Endometrium (tissue), 2 donors: ENCODE data around the gene SFR1.

Experiments used
- FAIRE-seq: peaks from 2 replicates; lab custom pipeline; 2012; peaks lifted over from hg19 to GRCh38; lab: Jason Lieb, UNC
- donor health status: control.
- donor health status: control.

Gene SFR1

GRCh38 chr10:104104926-104105325 lies 17.0 kb upstream of the SFR1 start:
- FAIRE-seq, result no peak

DNA sequence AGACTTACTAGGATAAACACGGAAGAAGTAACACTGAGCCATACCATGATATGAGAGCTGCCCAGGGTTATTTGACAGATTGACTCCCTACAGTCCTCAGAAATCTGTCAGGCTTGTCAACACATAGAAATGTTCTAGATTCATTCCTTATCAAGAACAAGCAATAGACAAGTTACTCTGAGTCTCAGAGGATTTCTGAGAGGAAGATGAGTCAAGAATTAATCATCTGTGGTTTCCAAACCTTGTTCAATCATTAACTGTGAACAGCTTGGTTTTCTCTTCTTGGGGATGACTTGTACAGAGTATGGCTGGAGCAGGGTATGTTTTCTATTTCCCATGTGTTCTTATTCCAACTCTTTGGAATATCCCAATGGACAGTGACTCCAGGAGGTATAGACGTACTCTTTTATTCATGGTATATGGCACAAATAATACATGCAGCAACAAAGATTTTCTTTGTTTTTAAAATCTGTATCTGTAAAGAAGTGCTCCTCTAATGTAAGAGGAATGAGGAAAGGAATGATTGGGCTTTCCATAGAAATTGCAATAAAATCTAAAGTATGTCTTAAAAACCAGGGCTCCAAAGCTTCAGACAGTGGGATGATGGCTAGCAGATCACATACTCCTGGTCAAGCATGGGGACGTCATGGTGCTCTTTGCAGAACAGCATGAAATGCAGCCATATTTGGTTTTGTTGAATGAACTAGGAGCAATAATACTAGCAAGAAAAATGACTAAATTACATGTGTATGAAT lies 11.9 kb upstream of the SFR1 start:
- no peak for FAIRE-seq

DNA sequence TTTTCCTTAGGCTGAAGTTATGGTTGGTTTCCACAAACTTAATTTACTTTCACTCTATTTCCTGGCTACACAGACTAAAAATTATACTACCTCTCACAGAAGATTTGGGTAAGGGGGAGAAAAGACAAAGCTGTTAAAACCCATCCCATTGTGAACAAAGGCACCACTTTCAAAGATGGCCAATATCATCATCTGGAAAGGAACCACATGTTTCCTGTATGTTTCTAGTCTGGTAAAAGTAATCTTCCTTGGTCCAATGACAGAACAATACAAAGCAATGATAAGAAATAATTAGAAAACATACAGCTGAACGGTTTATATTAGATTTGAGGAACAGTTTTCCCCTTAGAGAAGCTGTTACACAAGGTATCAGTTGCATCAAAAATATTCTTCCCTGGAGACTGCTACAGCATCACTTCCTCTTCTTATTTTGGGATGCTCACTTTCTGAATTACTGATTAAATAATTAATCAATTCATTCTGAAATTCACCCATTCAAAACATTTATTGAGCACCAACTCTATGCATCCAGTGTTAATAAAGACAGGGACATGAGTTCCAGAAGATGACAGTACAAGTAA lies 8.5 kb upstream of the SFR1 start:
- FAIRE-seq, result no peak

- no peak for FAIRE-seq
Observed at GRCh38 chr10:104117839-104118323, 4.1 kb upstream of the SFR1 start.

GRCh38 chr10:104119996-104120395 lies 2.0 kb upstream of the SFR1 start:
- no peak for FAIRE-seq

DNA sequence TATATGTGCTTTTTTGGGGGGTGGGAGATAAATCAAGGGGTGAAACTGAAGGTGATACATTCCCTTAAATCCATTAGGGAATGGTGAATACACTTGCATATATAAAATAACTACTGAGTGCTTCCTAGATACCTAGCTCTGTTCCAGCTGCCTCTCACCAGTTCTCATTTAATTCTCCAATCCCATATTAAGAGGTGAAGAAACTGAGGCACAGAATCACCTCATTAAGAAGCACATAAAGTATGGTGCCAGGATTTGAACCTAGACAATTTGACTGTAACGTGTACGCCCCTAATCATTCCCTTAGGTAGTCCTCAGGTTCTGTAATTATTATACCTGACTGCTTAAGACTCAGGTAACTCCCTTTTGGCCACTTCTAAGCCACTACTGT lies 1.5 kb upstream of the SFR1 start:
- FAIRE-seq, result no peak

DNA sequence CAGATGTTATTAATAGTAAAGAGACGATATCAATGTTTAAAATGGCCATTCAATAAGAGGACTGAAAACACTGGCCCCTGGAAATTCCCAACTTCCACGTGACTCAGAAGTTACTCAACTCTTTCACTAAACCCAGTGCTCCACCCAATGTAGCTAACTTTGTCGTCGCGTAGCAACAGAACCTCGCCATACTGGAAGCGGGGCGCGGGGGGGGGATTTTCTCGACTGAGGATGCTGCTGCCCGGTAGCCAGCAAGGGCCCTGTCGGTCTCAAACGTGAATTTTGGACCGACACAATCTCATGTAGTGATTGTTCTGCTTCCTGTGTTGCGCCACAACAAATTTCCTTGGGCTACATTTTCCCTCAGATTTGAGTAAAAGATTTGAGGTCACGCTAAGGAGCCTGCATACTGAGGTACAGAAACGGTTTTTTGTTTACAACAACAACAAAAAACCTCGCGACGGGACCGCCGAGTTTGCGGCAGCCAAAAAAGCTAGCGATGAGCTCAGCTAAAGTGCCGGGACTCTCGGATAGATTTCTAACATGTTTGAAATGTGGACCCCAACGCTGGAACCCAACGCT lies 977 bp upstream of the SFR1 start:
- FAIRE-seq, result peak; percentile 89

- FAIRE-seq, result no peak
Observed at GRCh38 chr10:104122225-104123107, 495 bp downstream of the SFR1 start.

DNA sequence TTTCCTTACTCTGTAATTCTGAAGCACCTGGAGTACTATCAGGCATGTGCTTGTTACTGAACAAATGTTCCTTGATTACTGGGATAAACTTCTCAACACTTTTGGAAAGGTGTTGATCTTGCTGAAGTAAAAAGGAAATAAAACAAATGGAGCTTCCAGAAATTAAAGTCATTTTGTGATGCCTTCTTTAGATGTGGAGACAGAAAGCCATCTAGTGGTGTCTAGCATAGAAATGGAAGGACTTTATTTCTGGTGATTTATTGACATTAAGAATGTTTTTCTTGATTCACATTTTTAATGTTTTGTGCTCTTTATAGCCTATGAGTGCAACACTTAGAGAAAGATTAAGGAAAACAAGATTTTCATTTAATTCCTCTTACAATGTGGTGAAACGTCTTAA lies 1.4 kb downstream of the SFR1 start:
- no peak for FAIRE-seq

DNA sequence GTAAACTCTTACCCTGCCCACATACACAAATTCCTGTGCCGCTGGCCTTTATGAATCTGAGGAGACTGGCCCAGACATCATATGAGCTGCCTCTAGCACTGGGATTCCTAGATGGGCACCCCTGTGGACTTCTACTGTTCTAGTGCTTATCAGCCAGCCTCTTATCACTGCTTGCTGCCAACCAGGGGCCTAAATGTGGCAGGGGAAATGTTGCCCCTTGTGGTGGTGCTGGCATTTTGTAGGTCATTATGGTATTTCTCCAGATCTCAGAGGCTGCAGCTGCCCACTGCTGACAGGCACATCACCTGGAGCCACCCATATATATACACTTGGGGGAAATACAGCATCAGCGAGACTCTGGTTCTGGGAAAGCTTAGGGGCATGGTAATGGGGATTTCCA lies 5.4 kb downstream of the SFR1 start:
- FAIRE-seq, result no peak

DNA sequence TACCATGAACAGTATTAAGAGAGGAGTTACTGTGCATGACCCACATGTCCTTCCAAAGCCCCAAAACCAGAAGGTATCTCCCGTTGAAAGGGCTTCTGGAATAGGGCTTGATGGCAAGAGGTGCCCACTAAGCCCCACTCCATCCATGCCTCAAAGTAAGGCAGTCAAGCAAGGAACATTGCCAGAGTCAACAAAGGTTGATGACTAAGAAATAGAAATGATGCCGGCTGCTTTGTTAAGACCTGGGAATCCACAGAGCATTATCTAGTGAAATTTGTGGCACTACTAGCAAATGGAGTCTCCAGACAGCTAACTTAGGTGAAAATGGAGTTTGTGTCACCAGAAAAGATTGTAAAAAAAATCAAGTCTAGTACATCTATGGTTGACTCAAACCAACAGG lies 6.2 kb downstream of the SFR1 start:
- no peak for FAIRE-seq

GRCh38 chr10:104130041-104130440 lies 8.1 kb downstream of the SFR1 start:
- no peak for FAIRE-seq

DNA sequence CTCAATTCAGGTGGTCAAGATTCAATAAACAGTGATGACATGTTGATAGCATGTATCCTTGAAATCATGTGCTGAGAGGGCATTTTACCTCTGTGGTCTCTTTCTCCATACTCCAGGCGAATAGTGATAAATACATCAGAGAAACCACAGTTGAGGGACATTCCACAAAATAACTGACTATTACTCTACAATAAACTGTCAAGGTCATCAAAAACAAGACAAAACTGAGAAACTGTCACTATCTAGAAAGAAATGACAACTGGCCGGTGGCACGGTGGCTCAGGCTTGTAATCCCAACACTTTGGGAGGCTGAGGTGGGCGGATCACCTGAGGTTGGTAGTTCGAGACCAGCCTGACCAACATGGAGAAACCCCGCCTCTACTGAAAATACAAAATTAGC lies 16.2 kb downstream of the SFR1 start:
- no peak for FAIRE-seq

- no peak for FAIRE-seq
Observed at GRCh38 chr10:104139221-104139620, 17.2 kb downstream of the SFR1 start.

- no peak for FAIRE-seq
Observed at GRCh38 chr10:104142081-104142480, 20.1 kb downstream of the SFR1 start.

GRCh38 chr10:104143829-104144228 lies 21.9 kb downstream of the SFR1 start:
- FAIRE-seq, result no peak

DNA sequence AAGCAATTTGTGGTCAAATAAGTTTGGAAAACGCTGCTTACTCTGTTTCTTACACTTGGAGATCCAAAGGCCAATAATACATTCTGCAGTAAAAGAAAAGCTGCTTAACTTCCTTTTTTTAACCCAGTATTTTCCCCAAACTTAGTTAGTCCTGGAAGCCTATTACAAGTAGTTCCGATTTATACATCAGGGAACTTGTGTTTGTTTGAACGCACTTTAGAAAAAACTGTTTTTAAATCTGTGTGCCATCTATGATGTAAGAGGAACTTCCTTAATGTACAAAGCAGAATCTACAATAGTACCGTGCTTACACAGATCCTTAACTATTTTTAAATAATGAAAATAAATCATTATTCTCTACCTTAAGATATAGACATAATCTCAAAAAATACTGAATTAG lies 23.0 kb downstream of the SFR1 start:
- FAIRE-seq, result no peak

DNA sequence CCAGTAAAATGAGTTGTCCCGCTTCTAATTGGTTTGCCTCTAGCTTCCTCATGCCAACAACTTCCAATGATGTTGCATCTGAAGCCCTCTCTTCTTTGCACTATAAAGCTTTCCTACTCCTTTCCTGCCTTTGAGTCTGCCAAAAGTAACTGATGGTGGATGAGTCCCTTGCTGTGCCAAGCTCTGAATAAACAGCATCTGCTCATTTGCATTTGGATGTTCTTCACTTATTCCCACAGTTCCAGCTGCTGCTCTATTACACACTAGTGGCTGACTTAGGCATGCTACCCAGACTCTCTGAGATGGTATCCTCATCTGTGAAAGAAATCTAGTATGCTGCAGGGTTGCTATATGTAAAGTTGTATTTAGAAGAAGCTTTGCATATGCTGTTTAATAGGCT lies 24.9 kb downstream of the SFR1 start:
- FAIRE-seq, result no peak

DNA sequence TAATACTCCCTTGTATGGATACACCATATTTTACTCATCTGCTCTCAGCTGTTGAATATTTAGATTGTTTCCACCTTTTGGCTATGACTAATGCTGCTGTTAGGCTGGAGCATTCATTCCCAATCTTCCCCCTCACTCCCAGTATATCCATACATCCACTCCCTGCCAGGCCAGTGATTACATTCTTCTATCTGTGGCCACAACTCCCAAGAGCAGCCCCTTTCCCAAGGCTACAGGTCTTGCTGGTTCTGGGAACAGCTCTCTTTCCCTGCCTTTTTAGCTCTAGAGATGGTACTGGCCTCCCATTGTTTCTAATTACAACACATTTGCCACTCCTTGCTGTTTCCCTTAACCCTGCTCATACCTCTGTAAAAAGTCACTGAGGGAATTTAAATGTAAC lies 28.2 kb downstream of the SFR1 start:
- FAIRE-seq, result no peak

DNA sequence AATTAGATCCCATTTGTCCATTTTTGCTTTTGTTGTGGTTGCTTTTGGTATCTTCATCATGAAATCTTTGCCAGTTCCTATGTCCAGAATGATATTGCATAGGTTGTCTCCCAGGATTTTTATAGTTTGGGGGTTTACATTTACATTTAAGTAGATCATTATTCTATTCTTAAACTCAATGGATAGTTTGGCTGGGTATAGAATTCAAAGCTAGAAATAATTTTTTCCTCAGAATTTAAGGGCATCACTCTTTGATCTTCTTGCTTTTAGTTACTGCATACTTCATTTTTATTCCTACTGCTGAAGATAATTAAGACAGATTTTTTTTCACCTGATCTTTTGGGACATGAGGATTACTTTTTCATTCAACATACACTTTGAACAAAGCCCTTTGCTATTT lies 29.8 kb downstream of the SFR1 start:
- no peak for FAIRE-seq

GRCh38 chr10:104155591-104155990 lies 33.6 kb downstream of the SFR1 start:
- FAIRE-seq, result no peak

- FAIRE-seq, result no peak
Observed at GRCh38 chr10:104170610-104171254, 48.8 kb downstream of the SFR1 start.
